GM18498 (cell line): ENCODE measurements around the gene KCNK10.

Experiments
- ATAC-seq: cut with Tn5 transposase; IDR thresholded peaks from one replicate; pipeline ENCODE4 v1.9.1; 2021; ENCODE audit warnings: mild to moderate bottlenecking, moderate library complexity; ENCODE audit not compliant: unreplicated experiment

Gene KCNK10

DNA sequence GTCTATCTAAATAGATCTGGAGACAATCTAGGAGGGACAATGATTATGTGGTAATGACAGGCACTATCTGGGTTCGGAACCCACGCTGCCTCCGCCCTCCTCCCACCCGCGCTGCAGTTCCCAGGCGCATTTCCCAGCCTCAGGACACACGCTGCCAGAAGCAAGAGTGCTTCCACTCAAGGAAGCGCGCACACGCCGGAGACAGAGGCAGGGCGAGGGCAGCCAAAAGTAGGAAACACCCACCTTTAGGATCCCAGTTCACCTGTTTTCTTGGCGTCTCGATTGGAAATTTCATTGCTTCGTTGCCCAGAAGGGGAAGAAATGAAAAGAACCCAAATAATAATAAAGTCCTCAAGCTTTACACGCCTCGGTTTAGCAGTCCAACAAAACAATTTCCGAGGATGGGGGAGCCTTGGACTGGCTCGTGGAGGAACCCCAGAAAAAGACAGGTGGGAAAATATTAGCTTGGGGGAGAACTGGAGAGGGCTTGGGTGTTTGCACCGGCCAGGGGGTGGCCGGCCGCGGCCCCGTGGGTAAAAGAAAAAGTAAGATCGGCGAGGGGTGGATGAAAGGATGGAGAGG lies 474 bp downstream of the KCNK10 start:
- ATAC-seq, result no peak

DNA sequence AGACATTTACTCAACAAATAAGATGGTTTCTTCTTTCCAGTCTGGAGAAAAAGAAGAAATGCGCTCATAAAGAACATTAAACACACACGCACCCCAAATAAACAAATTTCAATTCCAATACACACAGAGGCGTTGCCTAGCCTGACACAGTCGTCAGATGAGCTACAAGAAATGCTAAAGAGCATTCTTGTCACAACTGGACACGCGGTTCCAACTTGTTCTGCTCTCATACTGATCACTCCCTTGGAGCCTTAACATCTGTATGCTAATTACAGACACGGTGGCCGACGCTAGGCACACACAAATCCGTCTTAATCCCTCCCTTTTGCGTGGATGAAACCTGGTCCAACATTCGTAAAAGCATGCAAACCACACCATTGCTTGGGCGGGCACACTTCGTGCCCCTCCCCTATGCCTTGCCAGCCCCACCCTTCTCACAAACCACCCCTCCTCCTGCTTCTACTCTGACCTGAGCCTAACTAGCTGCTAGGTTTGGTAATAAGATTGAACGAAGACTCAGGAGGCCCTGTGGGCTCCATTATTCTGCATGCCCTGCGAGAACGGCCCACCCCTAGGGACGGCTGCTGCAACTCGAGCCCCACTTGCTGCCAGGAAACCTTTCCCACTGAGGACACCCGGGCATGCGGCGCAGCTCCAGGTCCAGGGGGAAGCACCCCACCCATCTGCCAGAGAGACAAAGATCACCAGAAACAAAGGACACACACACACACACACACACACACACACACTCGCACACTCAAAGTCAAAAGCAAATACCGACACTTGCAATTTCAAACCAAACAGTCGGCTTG lies 1.2 kb downstream of the KCNK10 start:
- no peak for ATAC-seq

DNA sequence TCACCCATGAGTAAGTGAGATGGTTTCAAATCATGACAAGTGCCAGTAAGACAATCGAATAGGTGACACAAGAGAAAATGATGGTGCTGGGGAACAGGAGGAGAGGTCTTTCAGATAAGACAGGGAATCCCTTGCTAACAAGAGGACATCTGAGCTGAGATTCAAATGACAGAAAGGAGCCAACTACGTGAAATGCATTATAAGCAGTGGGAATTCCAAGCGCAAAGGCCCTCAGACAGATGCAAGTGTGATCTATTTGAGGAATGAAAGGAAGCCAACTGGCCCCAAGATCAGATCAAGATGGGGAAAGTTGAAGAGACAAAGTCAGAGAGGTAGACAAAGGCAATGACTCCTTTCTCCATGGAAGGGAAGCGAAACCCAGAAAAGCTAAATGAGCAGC lies 4.7 kb downstream of the KCNK10 start:
- ATAC-seq, result no peak

DNA sequence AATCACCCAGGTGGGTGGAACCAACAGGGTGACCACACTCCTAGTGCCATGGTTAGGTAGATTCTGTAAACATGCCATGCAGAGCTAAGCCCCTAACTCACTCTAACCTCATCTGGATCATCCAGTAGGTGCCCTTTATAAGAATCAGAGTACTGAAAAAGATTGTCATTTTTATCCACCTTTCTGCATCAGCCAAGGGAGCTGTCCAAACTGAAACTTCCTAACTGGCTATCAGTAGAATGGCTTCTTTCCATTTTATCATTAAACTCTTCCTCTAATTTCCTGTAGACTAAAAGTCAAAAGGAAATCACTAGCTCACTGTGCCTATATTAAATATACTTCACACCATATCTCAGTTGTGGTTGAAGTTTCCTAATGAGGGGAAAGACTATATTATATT lies 6.5 kb downstream of the KCNK10 start:
- ATAC-seq, result no peak

GRCh38 chr14:88312257-88312656 lies 10.8 kb downstream of the KCNK10 start:
- ATAC-seq, result no peak

DNA sequence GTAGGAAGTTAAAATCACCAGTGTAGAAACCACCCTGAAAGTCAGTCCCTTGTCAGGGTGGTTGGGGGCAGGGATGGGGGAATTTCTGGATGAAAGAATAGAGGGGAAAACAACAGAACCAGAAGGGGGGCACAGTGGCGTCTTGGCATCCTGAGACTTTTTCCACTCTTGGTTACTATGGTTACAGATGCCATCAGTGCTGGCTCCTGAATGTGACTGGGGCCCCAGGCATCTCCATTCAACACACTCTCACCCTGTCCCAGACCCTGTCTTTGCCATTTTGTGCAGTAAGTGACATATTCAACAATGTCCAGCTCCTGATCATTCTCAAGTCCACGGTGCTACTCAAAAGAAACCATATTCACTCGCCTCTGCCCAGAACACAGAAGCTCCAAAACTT lies 11.3 kb downstream of the KCNK10 start:
- no peak for ATAC-seq

GRCh38 chr14:88310449-88310848 lies 12.6 kb downstream of the KCNK10 start:
- ATAC-seq, result no peak

DNA sequence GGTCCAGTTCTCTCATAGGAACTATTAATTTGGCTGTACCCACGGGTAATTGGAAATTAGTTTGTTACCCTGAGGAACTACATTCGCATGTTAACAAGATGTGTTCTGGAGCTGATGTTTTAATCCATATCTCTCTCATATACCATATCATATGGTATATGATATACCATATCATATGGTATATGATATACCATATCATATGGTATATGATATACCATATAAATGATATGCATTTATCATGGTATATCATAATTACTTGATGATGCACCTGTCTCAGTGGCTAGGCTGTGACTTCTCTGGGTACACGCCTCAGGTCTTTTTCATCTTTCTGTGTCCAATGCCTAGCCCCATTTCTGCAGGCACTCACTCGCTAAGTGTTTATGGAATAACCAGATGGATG lies 13.0 kb downstream of the KCNK10 start:
- ATAC-seq, result no peak

- no peak for ATAC-seq
Measured at GRCh38 chr14:88305528-88306322, 17.3 kb downstream of the KCNK10 start.

GRCh38 chr14:88303041-88303440 lies 20.0 kb downstream of the KCNK10 start:
- no peak for ATAC-seq

- ATAC-seq, result no peak
Measured at GRCh38 chr14:88301381-88301780, 21.7 kb downstream of the KCNK10 start.

DNA sequence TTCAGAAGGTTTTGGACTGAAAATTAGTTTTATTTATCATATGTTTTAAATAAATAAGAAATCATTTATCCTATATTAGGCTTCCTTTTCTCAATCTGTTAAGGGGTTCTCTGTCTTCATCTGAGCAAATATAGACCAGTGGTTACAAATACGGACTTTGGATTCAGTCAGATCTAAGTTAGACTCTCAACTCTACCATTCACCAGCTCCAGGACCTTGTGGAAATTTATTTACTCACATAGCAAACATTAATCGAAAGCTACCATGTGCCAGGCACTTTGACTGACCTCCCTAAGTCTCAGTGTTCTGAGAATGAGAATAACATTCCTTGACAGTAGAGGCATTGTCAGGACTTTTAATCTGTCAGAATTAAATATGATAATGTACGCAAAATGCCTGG lies 22.3 kb downstream of the KCNK10 start:
- ATAC-seq, result no peak

- peak; percentile 60 for ATAC-seq
Measured at GRCh38 chr14:88299865-88300530, 23.1 kb downstream of the KCNK10 start.

DNA sequence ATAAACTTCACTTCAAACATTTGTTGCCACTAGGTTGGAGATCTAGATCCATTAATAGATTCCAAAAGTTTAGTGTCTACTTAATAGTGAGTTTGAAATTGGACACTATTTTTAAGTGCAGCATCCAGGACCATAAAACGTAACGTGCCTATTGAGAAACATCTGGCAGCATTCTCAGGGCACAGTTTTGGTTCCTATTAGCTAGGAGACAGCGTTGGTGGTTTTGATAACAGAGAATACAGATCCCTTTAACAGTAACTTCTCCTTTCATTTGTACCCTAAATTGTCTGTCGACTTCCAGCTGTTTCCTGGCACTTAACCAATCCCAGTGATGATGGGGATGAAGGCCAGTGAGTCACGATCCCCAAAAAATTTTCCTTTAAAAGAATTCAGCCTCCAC lies 25.8 kb downstream of the KCNK10 start:
- no peak for ATAC-seq

DNA sequence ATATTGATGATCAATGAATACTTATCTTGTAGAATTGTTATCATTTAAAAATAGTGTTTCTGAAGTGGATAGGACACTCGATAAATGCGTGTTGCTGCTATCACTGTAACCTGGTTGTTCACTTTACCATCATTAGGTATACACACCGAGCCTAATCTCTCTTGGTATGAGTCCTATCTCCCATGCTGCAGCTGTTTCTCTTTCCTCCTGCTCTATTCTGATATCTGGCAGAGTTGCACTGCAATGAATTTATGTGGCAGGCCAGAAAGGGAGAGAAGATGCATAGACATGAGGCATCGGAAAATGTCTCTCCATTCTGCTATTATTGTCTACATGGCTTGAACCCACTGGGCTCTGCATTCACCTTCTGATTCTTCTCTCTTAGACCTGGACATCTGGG lies 26.7 kb downstream of the KCNK10 start:
- ATAC-seq, result no peak

DNA sequence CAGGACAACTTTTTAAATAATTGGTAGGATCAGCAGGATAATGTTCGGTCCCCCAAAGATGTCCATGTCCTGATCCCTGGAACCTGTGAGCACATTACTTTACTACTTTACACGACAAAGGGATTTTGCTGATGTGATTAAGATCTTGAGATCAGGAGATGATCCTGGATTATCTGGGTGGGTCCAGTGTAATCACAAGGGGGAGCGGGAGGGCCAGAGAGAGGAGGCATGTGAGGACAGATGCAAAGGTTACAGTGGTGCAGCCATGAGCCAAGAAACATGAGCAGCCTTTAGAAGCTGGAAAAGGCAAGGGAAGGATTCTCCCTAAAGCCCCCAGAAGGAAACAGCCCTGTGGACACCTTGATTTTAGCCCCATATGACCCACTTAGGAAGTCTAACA lies 33.1 kb downstream of the KCNK10 start:
- ATAC-seq, result no peak

GRCh38 chr14:88289234-88289633 lies 33.8 kb downstream of the KCNK10 start:
- no peak for ATAC-seq

DNA sequence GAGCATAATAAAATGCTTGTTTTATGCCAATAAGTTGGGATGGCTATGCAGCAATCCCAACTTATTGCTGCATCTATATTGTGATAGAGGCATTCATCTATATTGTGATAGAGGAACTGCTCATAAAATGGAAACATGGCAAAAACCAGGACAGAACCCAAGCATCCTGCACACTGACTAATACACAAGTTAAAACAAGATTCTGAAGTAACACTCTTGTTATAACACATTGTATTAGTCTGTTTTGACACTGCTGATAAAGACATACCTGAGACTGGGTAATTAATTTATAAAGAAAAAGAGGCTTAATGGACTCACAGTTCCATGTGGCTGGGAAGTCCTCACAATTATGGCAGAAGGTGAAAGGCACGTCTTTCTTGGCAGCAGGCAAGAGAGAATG lies 36.8 kb downstream of the KCNK10 start:
- no peak for ATAC-seq

- ATAC-seq, result no peak
Measured at GRCh38 chr14:88281447-88281846, 41.6 kb downstream of the KCNK10 start.

DNA sequence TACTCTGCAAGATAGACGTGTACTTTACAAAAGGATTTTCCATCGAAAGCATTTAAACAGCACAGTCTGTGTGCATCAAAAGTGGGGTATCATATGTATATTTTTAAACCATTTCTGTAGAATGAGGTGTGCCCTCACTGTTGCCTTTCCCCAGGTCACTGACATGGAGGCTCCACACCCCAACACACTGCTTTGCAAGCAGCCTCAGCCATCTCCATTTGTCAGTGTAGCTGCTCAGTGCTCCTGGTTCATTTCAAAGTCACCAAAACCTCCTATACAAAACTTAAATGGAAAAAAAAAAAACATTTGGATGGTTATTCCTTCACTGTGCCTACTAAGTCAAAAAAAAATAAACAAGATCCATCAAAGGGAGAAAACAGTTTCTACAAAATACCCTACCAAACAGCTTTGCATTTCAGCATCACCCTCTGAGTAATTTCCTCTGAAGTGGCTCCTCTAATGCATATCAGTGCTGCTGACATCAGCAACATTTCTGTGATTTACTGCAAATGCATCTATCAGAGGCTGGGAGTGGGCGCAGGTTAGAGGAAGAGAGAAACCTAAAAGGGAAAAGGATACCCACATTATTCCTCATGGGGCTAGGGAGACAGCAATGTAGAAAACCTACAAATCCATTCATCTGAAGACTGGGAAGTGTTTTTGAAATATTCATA lies 46.0 kb downstream of the KCNK10 start:
- ATAC-seq, result no peak
